HEK293 (cell line): Measurements from ENCODE around the gene YAF2.

Experiments
- CTCF ChIA-PET: fragments of 350-600 bp; formaldehyde crosslinking; extraction: SDS; loops from one replicate; lab custom pipeline; 2021; ENCODE audit warnings: antibody characterized with exemption; lab: Yijun Ruan, JAX
- POLR2A ChIA-PET: fragments of 300-600 bp; formaldehyde crosslinking; extraction: SDS; loops from one replicate; lab custom pipeline; 2020; ENCODE audit warnings: antibody characterized with exemption, inconsistent platforms; lab: Yijun Ruan, JAX
- H3K27ac ChIP-seq: fragments of 200-500 bp; sonication (Bioruptor generic); 2 replicates; pipeline ENCODE4 v1.5.1; 2014; ENCODE audit warnings: low read depth, low read length, control low read depth, inconsistent platforms; ENCODE audit errors: extremely low read depth
- H3K36me3 ChIP-seq, 2 experiments: fragments of 200-500 bp in 1 of 2; sonication (Bioruptor generic) in 1 of 2; 1 replicate in 1 of 2; 2 replicates in 1 of 2; pipeline ENCODE4 v1.5.1; 2014 to 2017; ENCODE audit warnings: inconsistent platforms in 2 of 2, low read length in 2 of 2; ENCODE audit not compliant: control insufficient read depth in 2 of 2, insufficient read depth in 1 of 2
- H3K4me1 ChIP-seq: fragments of 200-500 bp; sonication (Bioruptor generic); 2 replicates; pipeline ENCODE4 v1.5.1; 2014; ENCODE audit warnings: mild to moderate bottlenecking, low read length, inconsistent platforms; ENCODE audit not compliant: control insufficient read depth, insufficient read depth
- H3K4me3 ChIP-seq: 2 replicates; pipeline ENCODE4 v1.5.1; 2011; ENCODE audit warnings: low read depth, mild to moderate bottlenecking, control low read depth, low read length, moderate library complexity
- H3K9me3 ChIP-seq: fragments of 200-500 bp; sonication (Bioruptor generic); 2 replicates; pipeline ENCODE4 v1.5.1; 2014; ENCODE audit warnings: low read depth, low read length, inconsistent platforms; ENCODE audit not compliant: control insufficient read depth, insufficient read depth
- FEZF1 ChIP-seq: fragments of 450-650 bp; formaldehyde crosslinking; IDR thresholded peaks from 2 replicates; pipeline ENCODE4 v1.5.1; 2016; ENCODE audit warnings: missing biosample characterization, missing genetic modification characterization
- GLIS1 ChIP-seq: fragments of 450-650 bp; formaldehyde crosslinking; IDR thresholded peaks from 2 replicates; pipeline ENCODE4 v1.5.1; 2016; ENCODE audit warnings: missing biosample characterization, missing genetic modification characterization
- KLF17 ChIP-seq: fragments of 450-650 bp; formaldehyde crosslinking; IDR thresholded peaks from 2 replicates; pipeline ENCODE4 v1.5.1; 2016; ENCODE audit warnings: missing biosample characterization, missing genetic modification characterization
- KLF8 ChIP-seq: fragments of 450-650 bp; formaldehyde crosslinking; IDR thresholded peaks from 2 replicates; pipeline ENCODE4 v1.5.1; 2016; ENCODE audit warnings: missing biosample characterization, missing genetic modification characterization
- MEIS1 ChIP-seq: sonication (generic); formaldehyde crosslinking; IDR thresholded peaks from 2 replicates; pipeline ENCODE4 v1.8.1; 2022; ENCODE audit warnings: missing genetic modification reagents, mild to moderate bottlenecking, borderline replicate concordance
- SALL2 ChIP-seq: fragments of 450-650 bp; formaldehyde crosslinking; IDR thresholded peaks from 2 replicates; pipeline ENCODE4 v1.5.0; 2017; ENCODE audit warnings: missing biosample characterization, mild to moderate bottlenecking, missing genetic modification characterization, borderline replicate concordance
- SCRT2 ChIP-seq: fragments of 450-650 bp; formaldehyde crosslinking; IDR thresholded peaks from 2 replicates; pipeline ENCODE4 v1.5.1; 2016; ENCODE audit warnings: missing biosample characterization, missing genetic modification characterization
- ZBTB7A ChIP-seq: fragments of 450-650 bp; formaldehyde crosslinking; IDR thresholded peaks from 2 replicates; pipeline ENCODE4 v1.5.1; 2016; ENCODE audit warnings: low read depth, missing biosample characterization, missing genetic modification characterization
- ZFP69B ChIP-seq: fragments of 450-650 bp; formaldehyde crosslinking; IDR thresholded peaks from 2 replicates; pipeline ENCODE4 v1.5.1; 2016; ENCODE audit warnings: missing biosample characterization, missing genetic modification characterization
- ZNF121 ChIP-seq: fragments of 450-650 bp; formaldehyde crosslinking; IDR thresholded peaks from 2 replicates; pipeline ENCODE4 v1.5.1; 2016; ENCODE audit warnings: missing biosample characterization, missing genetic modification characterization
- ZNF133 ChIP-seq: fragments of 450-650 bp; formaldehyde crosslinking; IDR thresholded peaks from 2 replicates; pipeline ENCODE4 v1.5.1; 2016; ENCODE audit warnings: missing biosample characterization, missing genetic modification characterization
- ZNF148 ChIP-seq: fragments of 450-650 bp; formaldehyde crosslinking; IDR thresholded peaks from 2 replicates; pipeline ENCODE4 v1.5.0; 2017; ENCODE audit warnings: missing biosample characterization, missing genetic modification characterization, borderline replicate concordance
- ZNF2 ChIP-seq: fragments of 450-650 bp; formaldehyde crosslinking; IDR thresholded peaks from 2 replicates; pipeline ENCODE4 v1.5.1; 2016; ENCODE audit warnings: missing biosample characterization, missing genetic modification characterization
- ZNF211 ChIP-seq: fragments of 450-650 bp; formaldehyde crosslinking; IDR thresholded peaks from 2 replicates; pipeline ENCODE4 v1.5.1; 2016; ENCODE audit warnings: low read depth, missing biosample characterization, missing genetic modification characterization
- ZNF311 ChIP-seq: fragments of 450-650 bp; formaldehyde crosslinking; IDR thresholded peaks from 2 replicates; pipeline ENCODE4 v1.5.1; 2017; ENCODE audit warnings: missing biosample characterization, missing genetic modification characterization, borderline replicate concordance
- ZNF341 ChIP-seq: fragments of 450-650 bp; formaldehyde crosslinking; IDR thresholded peaks from 2 replicates; pipeline ENCODE4; 2016; ENCODE audit warnings: low read depth, missing biosample characterization, missing genetic modification characterization
- ZNF362 ChIP-seq: fragments of 450-650 bp; formaldehyde crosslinking; IDR thresholded peaks from 2 replicates; pipeline ENCODE4 v1.5.1; 2016; ENCODE audit warnings: missing biosample characterization, missing genetic modification characterization
- ZNF37A ChIP-seq: fragments of 450-650 bp; IDR thresholded peaks from 2 replicates; pipeline ENCODE4 v1.5.1; 2018; ENCODE audit warnings: missing biosample characterization, missing genetic modification characterization
- ZNF513 ChIP-seq: fragments of 450-650 bp; IDR thresholded peaks from 2 replicates; pipeline ENCODE4 v1.5.1; 2018; ENCODE audit warnings: missing biosample characterization, missing genetic modification characterization
- ZNF529 ChIP-seq: fragments of 450-650 bp; formaldehyde crosslinking; IDR thresholded peaks from 2 replicates; pipeline ENCODE4 v1.5.1; 2017; ENCODE audit warnings: missing genetic modification characterization, missing biosample characterization; ENCODE audit not compliant: insufficient replicate concordance
- ZNF624 ChIP-seq: fragments of 450-650 bp; formaldehyde crosslinking; IDR thresholded peaks from 2 replicates; pipeline ENCODE4 v1.5.1; 2017; ENCODE audit warnings: missing biosample characterization, missing genetic modification characterization
- ZNF645 ChIP-seq: fragments of 450-650 bp; formaldehyde crosslinking; IDR thresholded peaks from 2 replicates; pipeline ENCODE4; 2016; ENCODE audit warnings: missing biosample characterization, missing genetic modification characterization
- ZNF747 ChIP-seq: fragments of 450-650 bp; formaldehyde crosslinking; IDR thresholded peaks from 2 replicates; pipeline ENCODE4 v1.5.1; 2016; ENCODE audit warnings: missing biosample characterization, missing genetic modification characterization
- ZNF76 ChIP-seq: fragments of 450-650 bp; formaldehyde crosslinking; IDR thresholded peaks from 2 replicates; pipeline ENCODE4; 2016; ENCODE audit warnings: low read depth, missing biosample characterization, missing genetic modification characterization, borderline replicate concordance
- ZNF776 ChIP-seq: fragments of 450-650 bp; formaldehyde crosslinking; IDR thresholded peaks from 2 replicates; pipeline ENCODE4 v1.5.0; 2017; ENCODE audit warnings: missing biosample characterization, missing genetic modification characterization, borderline replicate concordance
- ZNF777 ChIP-seq: fragments of 450-650 bp; formaldehyde crosslinking; IDR thresholded peaks from 2 replicates; pipeline ENCODE4 v1.5.1; 2017; ENCODE audit warnings: missing biosample characterization, missing genetic modification characterization, borderline replicate concordance
- ZNF792 ChIP-seq: fragments of 450-650 bp; formaldehyde crosslinking; IDR thresholded peaks from 2 replicates; pipeline ENCODE4 v1.5.1; 2016; ENCODE audit warnings: missing biosample characterization, missing genetic modification characterization
- ZSCAN4 ChIP-seq: fragments of 450-650 bp; formaldehyde crosslinking; IDR thresholded peaks from 2 replicates; pipeline ENCODE4 v1.5.1; 2017; ENCODE audit warnings: missing biosample characterization, missing genetic modification characterization

The YAF2 gene

GRCh38 chr12:42186793-42187192 is 51.3 kb downstream of the YAF2 start:
- no peak for TF ChIP-seq ZSCAN4 (tag by site-specific recombination)
- TF ChIP-seq ZBTB7A, result no peak
- no peak for TF ChIP-seq ZNF645 (tag by site-specific recombination)
- TF ChIP-seq SALL2, result no peak
- TF ChIP-seq ZNF513 (tag by site-specific recombination), result no peak
- no peak for TF ChIP-seq ZNF341 (tag by site-specific recombination)
- TF ChIP-seq ZNF777 (tag by site-specific recombination), result no peak
- TF ChIP-seq ZNF624 (tag by site-specific recombination), result no peak
- no peak for TF ChIP-seq GLIS1 (tag by site-specific recombination)
- no peak for TF ChIP-seq KLF8 (tag by site-specific recombination)
- no peak for TF ChIP-seq ZNF792 (tag by site-specific recombination)
- TF ChIP-seq ZNF121 (tag by site-specific recombination), result no peak
- TF ChIP-seq ZNF76 (tag by site-specific recombination), result no peak
- no peak for TF ChIP-seq ZNF747 (tag by site-specific recombination)
- TF ChIP-seq ZNF37A (tag by site-specific recombination), result no peak
- TF ChIP-seq ZNF776 (tag by site-specific recombination), result no peak
- no peak for TF ChIP-seq KLF17
- TF ChIP-seq FEZF1 (tag by site-specific recombination), result no peak
- no peak for TF ChIP-seq ZNF2 (tag by site-specific recombination)
- Histone ChIP-seq H3K4me1 (0 out of 2 replicates have a peak, but pooled peaks cover 7% of the 10 kb centered on the region), H3K4me3 (no peak overlapping the region), H3K27ac (no peak overlapping the region), H3K9me3 (no peaks in the 10 kb centered on the region), H3K36me3 (peaks cover 0 to 1% of the 10 kb centered on the region in 2 experiments; a peak in 1 of 3 replicates)
- POLR2A ChIA-PET, result no interaction called here
- CTCF ChIA-PET, result interaction anchor here (0.6 kb wide), 1 partner anchor 197 kb away, joined by 3 read pairs; no protein-coding TSS in a partner anchor

- Histone ChIP-seq H3K4me3 (no peak overlapping the region), H3K27ac (no peak overlapping the region), H3K36me3 (no peaks in the 10 kb centered on the region; a peak in 1 of 3 replicates), H3K9me3 (no peaks in the 10 kb centered on the region), H3K4me1 (no peaks in the 10 kb centered on the region)
- TF ChIP-seq ZNF362 (tag by site-specific recombination), result no peak
- no peak for TF ChIP-seq ZNF211 (tag by site-specific recombination)
- no peak for TF ChIP-seq ZNF311 (tag by site-specific recombination)
- no peak for TF ChIP-seq ZNF645 (tag by site-specific recombination)
- TF ChIP-seq ZNF148 (tag by site-specific recombination), result no peak
- TF ChIP-seq ZNF529 (tag by site-specific recombination), result no peak
- TF ChIP-seq SCRT2, result no peak
- TF ChIP-seq ZFP69B (tag by site-specific recombination), result no peak
- TF ChIP-seq MEIS1 (CRISPR knock-in tag), result no peak
- TF ChIP-seq ZNF133 (tag by site-specific recombination), result no peak
- ChIA-PET POLR2A (no interaction called here), CTCF (no interaction called here)
Measured at GRCh38 chr12:42182394-42182793, 55.7 kb downstream of the YAF2 start.
